Upper lobe of left lung (tissue), 4 donors: ENCODE measurements around the gene MOCS1.

ENCODE experiments used
- EP300 ChIP-seq, 4 donors: sonication (generic); formaldehyde crosslinking; IDR thresholded peaks; one replicate each; pipeline ENCODE4 v1.5.1; 2017; ENCODE audit warnings: antibody characterized with exemption in 4 of 4, control low read depth in 2 of 4
- TF ChIP-seq, protein P1 (sequence below), 6 experiments: fragments of 450-650 bp in 4 of 6; fragments of 200-600 bp in 2 of 6; sonication (generic) in 2 of 6; IDR thresholded peaks; one replicate each; pipeline ENCODE4 v1.5.1; 2016 to 2019; ENCODE audit warnings: antibody characterized with exemption in 6 of 6

DNA sequence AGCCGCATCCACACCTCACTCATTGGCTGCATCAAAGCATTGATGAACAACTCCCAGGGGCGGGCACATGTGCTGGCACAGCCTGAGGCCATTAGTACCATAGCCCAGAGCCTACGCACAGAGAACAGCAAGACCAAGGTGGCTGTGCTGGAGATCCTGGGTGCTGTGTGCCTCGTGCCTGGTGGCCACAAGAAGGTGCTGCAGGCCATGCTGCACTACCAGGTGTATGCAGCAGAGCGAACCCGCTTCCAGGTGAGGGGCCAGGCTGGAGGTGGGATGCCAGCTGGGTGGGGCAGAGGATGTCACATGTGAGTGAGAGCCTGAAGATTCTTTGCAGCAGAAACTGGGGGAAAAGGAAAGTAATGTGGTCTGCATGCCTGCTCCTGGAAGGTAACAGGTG lies 66.7 kb downstream of the MOCS1 start:
- TF ChIP-seq, protein P1, sequence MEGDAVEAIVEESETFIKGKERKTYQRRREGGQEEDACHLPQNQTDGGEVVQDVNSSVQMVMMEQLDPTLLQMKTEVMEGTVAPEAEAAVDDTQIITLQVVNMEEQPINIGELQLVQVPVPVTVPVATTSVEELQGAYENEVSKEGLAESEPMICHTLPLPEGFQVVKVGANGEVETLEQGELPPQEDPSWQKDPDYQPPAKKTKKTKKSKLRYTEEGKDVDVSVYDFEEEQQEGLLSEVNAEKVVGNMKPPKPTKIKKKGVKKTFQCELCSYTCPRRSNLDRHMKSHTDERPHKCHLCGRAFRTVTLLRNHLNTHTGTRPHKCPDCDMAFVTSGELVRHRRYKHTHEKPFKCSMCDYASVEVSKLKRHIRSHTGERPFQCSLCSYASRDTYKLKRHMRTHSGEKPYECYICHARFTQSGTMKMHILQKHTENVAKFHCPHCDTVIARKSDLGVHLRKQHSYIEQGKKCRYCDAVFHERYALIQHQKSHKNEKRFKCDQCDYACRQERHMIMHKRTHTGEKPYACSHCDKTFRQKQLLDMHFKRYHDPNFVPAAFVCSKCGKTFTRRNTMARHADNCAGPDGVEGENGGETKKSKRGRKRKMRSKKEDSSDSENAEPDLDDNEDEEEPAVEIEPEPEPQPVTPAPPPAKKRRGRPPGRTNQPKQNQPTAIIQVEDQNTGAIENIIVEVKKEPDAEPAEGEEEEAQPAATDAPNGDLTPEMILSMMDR (IDR thresholded peaks at IDR 0.05), result no peak
- no peak for TF ChIP-seq EP300 (IDR thresholded peaks at IDR 0.05)
